GM23338 (cell line): Measurements from ENCODE around the gene KIF1A.

Experiments used
- CTCF ChIP-seq, 2 experiments: fragments of 200-600 bp in 1 of 2; sonication (generic) in 1 of 2; conservative IDR thresholded peaks; 2 replicates each; pipeline versions ENCODE4 v1.5.1 to v1.6.1; 2016 to 2017; ENCODE audit warnings: antibody characterized with exemption in 2 of 2, low read depth in 2 of 2, mild to moderate bottlenecking in 2 of 2, moderate library complexity in 1 of 2
- EZH2 ChIP-seq: fragments of 200-600 bp; sonication (generic); IDR thresholded peaks from one replicate; pipeline ENCODE4 v1.8.0; 2017; ENCODE audit warnings: antibody characterized with exemption, mild to moderate bottlenecking, low read depth; ENCODE audit not compliant: unreplicated experiment
- EZH2phosphoT487 ChIP-seq: fragments of 200-600 bp; sonication (generic); IDR thresholded peaks from one replicate; pipeline ENCODE4 v1.8.1; 2018; ENCODE audit warnings: antibody characterized with exemption; ENCODE audit not compliant: unreplicated experiment
- JUNB ChIP-seq: IDR thresholded peaks from one replicate; pipeline ENCODE4 v1.6.1; 2016; ENCODE audit warnings: antibody characterized with exemption; ENCODE audit not compliant: unreplicated experiment
- POLR2AphosphoS5 ChIP-seq: IDR thresholded peaks from 2 replicates; pipeline ENCODE4 v1.6.1; 2016; ENCODE audit warnings: antibody characterized with exemption, low read depth
- STAT1 ChIP-seq: IDR thresholded peaks from one replicate; pipeline ENCODE4 v1.6.1; 2016; ENCODE audit warnings: antibody characterized with exemption; ENCODE audit not compliant: unreplicated experiment
- ZNF462 ChIP-seq: fragments of 250-450 bp; sonication (Bioruptor Pico); IDR thresholded peaks from 2 replicates; pipeline ENCODE4 v1.5.0; 2020; ENCODE audit warnings: mild to moderate bottlenecking, moderate library complexity

GRCh38 chr2:240762971-240763370 lies 57.0 kb downstream of the KIF1A start:
- TF ChIP-seq CTCF (conservative IDR thresholded peaks at IDR 0.05; ENCODE audit: low read depth in 2 of 2) (no peak), EZH2 (no peak), POLR2AphosphoS5 (no peak), EZH2phosphoT487 (no peak), STAT1 (no peak), ZNF462 (CRISPR knock-in tag) (no peak), JUNB (no peak)
